Lower leg skin (tissue), 3 donors: ENCODE measurements around the gene ESF1.

Experiments used
- POLR2A ChIP-seq, 2 donors: fragments of 450-650 bp; IDR thresholded peaks; one replicate each; pipeline ENCODE4 v1.6.1; 2016 to 2017; ENCODE audit warnings: antibody characterized with exemption in 2 of 2, mild to moderate bottlenecking in 1 of 2, moderate library complexity in 1 of 2
- TF ChIP-seq, protein P1 (sequence below), 3 donors: fragments of 450-650 bp; IDR thresholded peaks; one replicate each; pipeline ENCODE4 v1.5.1; 2016; ENCODE audit warnings: antibody characterized with exemption in 3 of 3, mild to moderate bottlenecking in 3 of 3, moderate library complexity in 2 of 3

- TF ChIP-seq, protein P1, sequence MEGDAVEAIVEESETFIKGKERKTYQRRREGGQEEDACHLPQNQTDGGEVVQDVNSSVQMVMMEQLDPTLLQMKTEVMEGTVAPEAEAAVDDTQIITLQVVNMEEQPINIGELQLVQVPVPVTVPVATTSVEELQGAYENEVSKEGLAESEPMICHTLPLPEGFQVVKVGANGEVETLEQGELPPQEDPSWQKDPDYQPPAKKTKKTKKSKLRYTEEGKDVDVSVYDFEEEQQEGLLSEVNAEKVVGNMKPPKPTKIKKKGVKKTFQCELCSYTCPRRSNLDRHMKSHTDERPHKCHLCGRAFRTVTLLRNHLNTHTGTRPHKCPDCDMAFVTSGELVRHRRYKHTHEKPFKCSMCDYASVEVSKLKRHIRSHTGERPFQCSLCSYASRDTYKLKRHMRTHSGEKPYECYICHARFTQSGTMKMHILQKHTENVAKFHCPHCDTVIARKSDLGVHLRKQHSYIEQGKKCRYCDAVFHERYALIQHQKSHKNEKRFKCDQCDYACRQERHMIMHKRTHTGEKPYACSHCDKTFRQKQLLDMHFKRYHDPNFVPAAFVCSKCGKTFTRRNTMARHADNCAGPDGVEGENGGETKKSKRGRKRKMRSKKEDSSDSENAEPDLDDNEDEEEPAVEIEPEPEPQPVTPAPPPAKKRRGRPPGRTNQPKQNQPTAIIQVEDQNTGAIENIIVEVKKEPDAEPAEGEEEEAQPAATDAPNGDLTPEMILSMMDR (IDR thresholded peaks at IDR 0.05) = no peak
- no peak for TF ChIP-seq POLR2A (IDR thresholded peaks at IDR 0.05)
Observed at GRCh38 chr20:13810446-13810845, 25.7 kb upstream of the ESF1 start.
